HepG2 (cell line): ENCODE data around the gene BAHCC1. TPM values are rescaled to one million over a fixed set of nuclear protein-coding genes. Genes with fewer than 3 reads are reported as not detected.

Source experiments
- ATAC-seq: fragments of 200-7000 bp; cut with Tn5 transposase; 3 replicates; pipeline ENCODE4 v1.9.1; 2020; ENCODE audit warnings: mild to moderate bottlenecking, moderate library complexity
- BruUV-seq: library from RNA; stranded (reverse); fragments of 400-500 nt; replicated peaks from 2 replicates; lab custom pipeline; 2021; lab: Mats Ljungman, UMichigan
- CTCF ChIA-PET: fragments of 300-600 bp; formaldehyde crosslinking; extraction: SDS; loops from one replicate; lab custom pipeline; 2021; ENCODE audit warnings: low total read pairs, inconsistent platforms, low intra/inter-chr PET ratio; lab: Yijun Ruan, JAX
- POLR2A ChIA-PET: fragments of 350-600 bp; sonication (Branson Sonifier 250); formaldehyde crosslinking; loops from one replicate; lab custom pipeline; 2020; ENCODE audit warnings: antibody characterized with exemption, inconsistent platforms; lab: Yijun Ruan, JAX
- DNase-seq: peaks from one replicate; pipeline ENCODE4 v3.0.0-alpha.2; 2015; ENCODE audit warnings: low spot score
- FAIRE-seq: peaks from 3 replicates; lab custom pipeline; 2011; peaks lifted over from hg19 to GRCh38; lab: Jason Lieb, UNC
- H2AFZ ChIP-seq: one replicate; pipeline ENCODE4 v1.6.1; 2011; ENCODE audit warnings: low read length, inconsistent platforms
- H3K27ac ChIP-seq: fragments of 300-600 bp; 3 replicates; pipeline ENCODE4 v1.8.0; 2011; ENCODE audit warnings: mixed run types, mild to moderate bottlenecking, mixed read lengths, low read length, inconsistent platforms; ENCODE audit not compliant: insufficient read depth; ENCODE audit errors: extremely low read length
- H3K27me3 ChIP-seq, 2 experiments: fragments of 200-600 bp in 1 of 2; 2 replicates in 1 of 2; 3 replicates in 1 of 2; pipeline versions ENCODE4 v1.6.0 to v1.8.0; 2011; ENCODE audit warnings: low read length in 2 of 2, mild to moderate bottlenecking in 2 of 2, moderate library complexity in 2 of 2, inconsistent platforms in 1 of 2; ENCODE audit not compliant: insufficient read depth in 2 of 2, control insufficient read depth in 1 of 2
- H3K36me3 ChIP-seq, 2 experiments: fragments of 200-600 bp in 1 of 2; replicated peaks in 1 of 2; 2 replicates in 1 of 2; 3 replicates in 1 of 2; pipeline versions ENCODE4 v1.5.1 to v1.8.0; 2011; ENCODE audit warnings: low read length in 2 of 2, inconsistent platforms in 1 of 2; ENCODE audit not compliant: insufficient read depth in 2 of 2, control insufficient read depth in 1 of 2
- H3K4me1 ChIP-seq: 2 replicates; pipeline ENCODE4 v1.5.1; 2012; ENCODE audit warnings: low read length, inconsistent platforms; ENCODE audit not compliant: insufficient read depth
- H3K4me2 ChIP-seq: 2 replicates; pipeline ENCODE4 v1.6.0; 2011; ENCODE audit warnings: low read depth, low read length, inconsistent platforms
- H3K4me3 ChIP-seq, 3 experiments: fragments of 200-600 bp in 1 of 3; sonication (generic), shearing (Covaris generic) in 1 of 3; replicated peaks in 1 of 3; 2 replicates each; pipeline ENCODE4 v1.5.1; 2011 to 2016; ENCODE audit warnings: low read length in 3 of 3, inconsistent platforms in 2 of 3, low read depth in 2 of 3, mild to moderate bottlenecking in 2 of 3, control low read depth in 1 of 3, mixed read lengths in 1 of 3; ENCODE audit not compliant: insufficient read depth in 1 of 3
- H3K79me2 ChIP-seq: one replicate; pipeline ENCODE4 v1.6.1; 2011; ENCODE audit warnings: low read length, inconsistent platforms; ENCODE audit not compliant: insufficient read depth
- H3K9ac ChIP-seq: 2 replicates; pipeline ENCODE4 v1.6.0; 2011; ENCODE audit warnings: mild to moderate bottlenecking, low read depth, low read length, inconsistent platforms; ENCODE audit not compliant: insufficient read depth
- H3K9me3 ChIP-seq: 2 replicates; pipeline ENCODE4 v1.5.1; 2012; ENCODE audit warnings: mild to moderate bottlenecking, low read length
- H4K20me1 ChIP-seq: 2 replicates; pipeline ENCODE4 v1.6.0; 2011; ENCODE audit warnings: inconsistent platforms, mild to moderate bottlenecking, low read length, moderate library complexity; ENCODE audit not compliant: insufficient read depth
- ARNTL ChIP-seq: sonication (generic); formaldehyde crosslinking; IDR thresholded peaks from 2 replicates; pipeline ENCODE4 v1.4.0; 2020; ENCODE audit warnings: mild to moderate bottlenecking, missing genetic modification reagents
- CERS6 ChIP-seq: sonication (generic); formaldehyde crosslinking; IDR thresholded peaks from 2 replicates; pipeline ENCODE4 v1.5.0; 2020; ENCODE audit warnings: missing genetic modification reagents
- CHCHD3 ChIP-seq: sonication (generic); formaldehyde crosslinking; IDR thresholded peaks from 2 replicates; pipeline ENCODE4 v1.8.0; 2022; ENCODE audit warnings: mild to moderate bottlenecking, missing genetic modification reagents, moderate library complexity
- CHD2 ChIP-seq: IDR thresholded peaks from 2 replicates; pipeline ENCODE4 v1.6.1; 2011; ENCODE audit warnings: low read depth, low read length, improper control_type of control experiment
- ETV5 ChIP-seq: IDR thresholded peaks from 2 replicates; pipeline ENCODE4 v1.6.1; 2018; ENCODE audit warnings: missing biosample characterization, missing genetic modification reagents, inconsistent platforms, borderline replicate concordance
- MXD4 ChIP-seq: IDR thresholded peaks from 2 replicates; pipeline ENCODE4 v1.6.1; 2016; ENCODE audit warnings: mild to moderate bottlenecking, missing biosample characterization, missing genetic modification reagents
- PHF21A ChIP-seq: sonication (generic); formaldehyde crosslinking; IDR thresholded peaks from 2 replicates; pipeline ENCODE4 v1.5.0; 2020; ENCODE audit warnings: mild to moderate bottlenecking, missing genetic modification reagents
- RCOR2 ChIP-seq: IDR thresholded peaks from 2 replicates; pipeline ENCODE4 v1.6.1; 2016; ENCODE audit warnings: missing biosample characterization, missing genetic modification reagents
- SMARCE1 ChIP-seq: fragments of 450-650 bp; IDR thresholded peaks from 2 replicates; pipeline ENCODE4 v1.6.1; 2017; ENCODE audit warnings: borderline replicate concordance
- STAG1 ChIP-seq: sonication (generic); formaldehyde crosslinking; IDR thresholded peaks from 2 replicates; pipeline ENCODE4 v1.4.0; 2020; ENCODE audit warnings: missing genetic modification reagents
- YEATS2 ChIP-seq: sonication (generic); formaldehyde crosslinking; IDR thresholded peaks from 2 replicates; pipeline ENCODE4 v1.4.0; 2020; ENCODE audit warnings: missing genetic modification reagents, borderline replicate concordance
- ZIK1 ChIP-seq: sonication (generic); formaldehyde crosslinking; IDR thresholded peaks from 2 replicates; pipeline ENCODE4 v1.5.0; 2020; ENCODE audit warnings: mild to moderate bottlenecking, low read depth, missing genetic modification reagents, borderline replicate concordance
- ZNF281 ChIP-seq: sonication (generic); formaldehyde crosslinking; IDR thresholded peaks from 2 replicates; pipeline ENCODE4 v1.4.0; 2020; ENCODE audit warnings: missing genetic modification reagents, borderline replicate concordance
- ZNF530 ChIP-seq: sonication (generic); formaldehyde crosslinking; IDR thresholded peaks from 2 replicates; pipeline ENCODE4 v1.5.0; 2020; ENCODE audit warnings: low read depth, mild to moderate bottlenecking, missing genetic modification reagents
- ZNF619 ChIP-seq: sonication (generic); formaldehyde crosslinking; IDR thresholded peaks from 2 replicates; pipeline ENCODE4 v1.4.0; 2020; ENCODE audit warnings: mild to moderate bottlenecking, missing genetic modification reagents
- ZNF790 ChIP-seq: sonication (generic); formaldehyde crosslinking; IDR thresholded peaks from 2 replicates; pipeline ENCODE4 v1.8.0; 2022; ENCODE audit warnings: missing genetic modification reagents, mild to moderate bottlenecking, borderline replicate concordance
- ZNF850 ChIP-seq: sonication (generic); formaldehyde crosslinking; conservative IDR thresholded peaks from 2 replicates; pipeline ENCODE4 v1.9.0; 2021; ENCODE audit warnings: mild to moderate bottlenecking, missing genetic modification reagents
- WGBS: methylation state at CpG from one replicate; pipeline ENCODE4 v1.1.6; 2017; ENCODE audit warnings: low lambda C conversion rate; 5-methylcytosine and 5-hydroxymethylcytosine counted together
- in situ Hi-C: cut with HindIII; loops from 2 replicates; pipeline ENCODE4 v1.10.0; 2017; ENCODE audit warnings: low pct_unique_long_range_greater_than_20kb; ENCODE audit not compliant: extremely low pct_ligation_motif_present
- intact Hi-C: fragments of 100-400 bp; cut with micrococcal nuclease; formaldehyde crosslinking; loops from one replicate; pipeline ENCODE4 v1.10.0; 2022; ENCODE audit not compliant: unreplicated experiment
- polyA plus RNA-seq, 8 experiments: library from polyadenylated mRNA; depleted of rRNA in 3 of 8; stranded (reverse) in 7 of 8; unstranded in 1 of 8; fragments of >200 nt; fragmentation: Illumina TruSeq in 4 of 8; extraction: Trizol in 4 of 8; gene quantifications; 2 replicates each; pipeline versions ENCODE4 v1.2.1 to v1.2.3, GENCODE V29; 2011 to 2016; ENCODE audit warnings: low read depth in 4 of 8, missing spikeins in 1 of 8, mixed read lengths in 1 of 8; ENCODE audit not compliant: insufficient read depth in 1 of 8
- total RNA-seq, 5 experiments: library from RNA; depleted of rRNA; stranded (reverse); fragments of >200 nt; fragmentation: Illumina TruSeq; extraction: Trizol; gene quantifications; 2 replicates each; pipeline ENCODE4 v1.2.3, GENCODE V29; 2016; ENCODE audit warnings: low read depth in 1 of 5
- TF ChIP-seq, protein P1 (sequence below): sonication (generic); formaldehyde crosslinking; IDR thresholded peaks from 2 replicates; pipeline ENCODE4 v1.5.0; 2020; ENCODE audit warnings: missing genetic modification reagents

BAHCC1 gene
- total and polyA plus RNA-seq, 2 of the 13 experiments (the other 11 are each of a cell fraction or from before 2014, with no cell fraction given) = 1.4 to 1.7 TPM

DNA sequence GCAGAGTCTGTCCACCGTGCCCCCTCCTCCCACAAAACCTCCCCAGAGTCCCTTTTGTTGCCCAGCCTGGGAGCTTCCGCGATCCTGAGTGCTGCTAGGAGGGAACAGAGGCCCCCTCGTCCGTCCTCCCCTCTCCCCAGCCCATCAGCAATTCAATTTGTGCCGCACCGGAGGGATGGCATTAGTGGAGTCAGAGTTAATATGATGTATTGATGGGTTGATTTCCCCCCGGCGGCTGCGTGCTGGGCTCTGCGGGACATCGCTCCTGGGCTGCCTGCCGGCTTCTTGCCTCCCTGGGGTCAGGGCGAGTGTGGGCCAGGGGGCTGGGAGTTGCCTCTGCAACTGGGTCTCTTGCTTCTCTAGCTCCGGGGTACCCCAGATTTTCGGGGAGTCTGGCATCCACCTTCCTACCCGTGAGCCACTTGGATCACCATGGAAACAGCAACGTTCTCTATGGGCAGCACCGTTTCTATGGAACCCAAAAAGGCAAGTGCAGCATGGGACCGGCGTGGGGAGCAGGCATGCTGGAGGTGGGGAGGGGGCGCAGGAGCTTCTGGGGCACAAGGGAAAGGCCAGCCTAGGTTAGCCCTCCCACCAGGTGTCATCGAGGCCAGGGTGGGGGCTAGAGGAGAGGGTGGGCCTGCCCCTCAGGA lies 42.9 kb downstream of the BAHCC1 start (continued):
- TF ChIP-seq ETV5 (CRISPR knock-in tag) (no peak), ZNF790 (CRISPR knock-in tag) (no peak), CHCHD3 (CRISPR knock-in tag) (no peak), ZNF281 (CRISPR knock-in tag) (no peak), STAG1 (CRISPR knock-in tag) (no peak)

DNA sequence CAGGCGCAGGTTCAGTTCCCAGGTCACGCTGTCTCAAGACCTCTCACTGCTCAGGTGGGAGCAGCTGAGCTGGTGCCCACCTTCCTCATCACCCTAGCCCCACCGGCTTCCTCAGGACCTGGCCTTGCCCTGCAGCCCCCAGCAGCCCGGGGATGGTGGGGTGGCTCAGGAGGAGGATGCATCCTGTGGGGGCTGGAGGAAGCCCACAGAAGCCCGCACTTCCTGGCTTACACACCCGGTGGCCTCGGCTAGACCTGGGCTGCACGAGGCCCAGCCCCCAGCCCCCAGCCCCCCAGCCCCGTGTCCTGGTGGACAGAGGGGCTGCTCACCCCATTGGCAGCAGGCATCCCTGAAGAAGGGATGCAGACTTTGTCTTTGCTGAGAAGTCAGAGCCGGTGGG lies 43.4 kb downstream of the BAHCC1 start:
- H3K79me2 ChIP-seq = no peaks in the 10 kb centered on the region
- in situ Hi-C loops = no loop called here
- DNase-seq (no peak), ATAC-seq (no peak), FAIRE-seq (no peak)
- H3K9ac ChIP-seq = no peak overlapping the region
- H3K27ac ChIP-seq = no peak overlapping the region
- no peak overlapping the region for H2AFZ ChIP-seq
- H4K20me1 ChIP-seq = no peaks in the 10 kb centered on the region
- H3K4me2 ChIP-seq = no peak overlapping the region
- H3K4me3 ChIP-seq = no peak overlapping the region
- H3K36me3 ChIP-seq = no peaks in the 10 kb centered on the region
- 79% methylated on average over 6 of the region's 10 CpGs for WGBS
- ChIA-PET POLR2A (no interaction called here), CTCF (no interaction called here)
- no peaks in the 10 kb centered on the region for H3K9me3 ChIP-seq
- intact Hi-C loops = no loop called here
- no peaks in the 10 kb centered on the region for H3K4me1 ChIP-seq
- H3K27me3 ChIP-seq = no peaks in the 10 kb centered on the region
- no TSS peak for BruUV-seq
- TF ChIP-seq PHF21A (CRISPR knock-in tag) (no peak), ZNF850 (CRISPR knock-in tag) (no peak), SMARCE1 (no peak), YEATS2 (CRISPR knock-in tag) (no peak), ARNTL (no peak), RCOR2 (CRISPR knock-in tag) (no peak), ZIK1 (CRISPR knock-in tag) (no peak), ZNF619 (CRISPR knock-in tag) (no peak), CHD2 (no peak), MXD4 (CRISPR knock-in tag) (no peak), CERS6 (no peak), ZNF530 (CRISPR knock-in tag) (no peak)
- TF ChIP-seq, protein P1, sequence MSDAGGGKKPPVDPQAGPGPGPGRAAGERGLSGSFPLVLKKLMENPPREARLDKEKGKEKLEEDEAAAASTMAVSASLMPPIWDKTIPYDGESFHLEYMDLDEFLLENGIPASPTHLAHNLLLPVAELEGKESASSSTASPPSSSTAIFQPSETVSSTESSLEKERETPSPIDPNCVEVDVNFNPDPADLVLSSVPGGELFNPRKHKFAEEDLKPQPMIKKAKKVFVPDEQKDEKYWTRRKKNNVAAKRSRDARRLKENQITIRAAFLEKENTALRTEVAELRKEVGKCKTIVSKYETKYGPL = no peak
